GM12878 (cell line): ENCODE measurements around the gene C2orf69. TPM values are rescaled to one million over a fixed set of nuclear protein-coding genes. Genes with fewer than 3 reads are reported as not detected.

Experiments used
- BMI1 ChIP-seq: fragments of 450-650 bp; IDR thresholded peaks from 2 replicates; pipeline ENCODE4 v1.6.1; 2016; ENCODE audit warnings: mild to moderate bottlenecking, moderate library complexity, borderline replicate concordance
- CBX3 ChIP-seq: fragments of 200-600 bp; sonication (generic); IDR thresholded peaks from 2 replicates; pipeline ENCODE4 v1.6.1; 2016; ENCODE audit warnings: low read depth, borderline replicate concordance
- CHD1 ChIP-seq: IDR thresholded peaks from 2 replicates; pipeline ENCODE4 v1.6.1; 2012; ENCODE audit warnings: low read depth, low read length, improper control_type of control experiment
- E2F4 ChIP-seq: IDR thresholded peaks from 2 replicates; pipeline ENCODE4 v1.6.1; 2012; ENCODE audit warnings: low read depth, low read length, improper control_type of control experiment
- GATAD2B ChIP-seq: fragments of 450-650 bp; conservative IDR thresholded peaks from 2 replicates; pipeline ENCODE4 v1.6.1; 2017; ENCODE audit warnings: low read depth, mild to moderate bottlenecking, moderate library complexity
- JUNB ChIP-seq: IDR thresholded peaks from 2 replicates; pipeline ENCODE4 v1.6.1; 2016; ENCODE audit warnings: antibody characterized with exemption, mild to moderate bottlenecking
- KLF5 ChIP-seq: fragments of 450-650 bp; IDR thresholded peaks from 2 replicates; pipeline ENCODE4 v1.6.1; 2014; ENCODE audit warnings: mild to moderate bottlenecking; ENCODE audit not compliant: partially characterized antibody
- SIN3A ChIP-seq: IDR thresholded peaks from 2 replicates; pipeline ENCODE4 v1.6.1; 2012; ENCODE audit warnings: low read depth, low read length, improper control_type of control experiment
- SKIL ChIP-seq: fragments of 450-650 bp; IDR thresholded peaks from 2 replicates; pipeline ENCODE4 v1.6.1; 2017; ENCODE audit warnings: mild to moderate bottlenecking, low read depth, inconsistent platforms; ENCODE audit not compliant: poor library complexity, severe bottlenecking
- SMAD1 ChIP-seq: fragments of 450-650 bp; IDR thresholded peaks from 2 replicates; pipeline ENCODE4 v1.6.1; 2018; ENCODE audit warnings: mild to moderate bottlenecking, low read depth; ENCODE audit not compliant: partially characterized antibody
- SREBF2 ChIP-seq: IDR thresholded peaks from 2 replicates; pipeline ENCODE4 v1.6.1; 2012; ENCODE audit warnings: mild to moderate bottlenecking, low read length
- TCF3 ChIP-seq: IDR thresholded peaks from 2 replicates; pipeline ENCODE4 v1.6.1; 2012; ENCODE audit warnings: low read depth, mild to moderate bottlenecking, low read length, borderline replicate concordance; ENCODE audit not compliant: insufficient read depth
- ZBTB40 ChIP-seq: fragments of 450-650 bp; IDR thresholded peaks from 2 replicates; pipeline ENCODE4 v1.6.1; 2016; ENCODE audit warnings: mild to moderate bottlenecking, moderate library complexity, borderline replicate concordance
- ZNF207 ChIP-seq: fragments of 450-650 bp; IDR thresholded peaks from 2 replicates; pipeline ENCODE4 v1.6.1; 2014; ENCODE audit warnings: antibody characterized with exemption, mild to moderate bottlenecking, borderline replicate concordance
- ZNF217 ChIP-seq: fragments of 450-650 bp; IDR thresholded peaks from 2 replicates; pipeline ENCODE4 v1.6.1; 2017; ENCODE audit warnings: antibody characterized with exemption, mild to moderate bottlenecking
- ZNF687 ChIP-seq: fragments of 450-650 bp; IDR thresholded peaks from 2 replicates; pipeline ENCODE4 v1.6.1; 2017; ENCODE audit warnings: mild to moderate bottlenecking, moderate library complexity
- polyA plus RNA-seq, 11 experiments: library from polyadenylated mRNA; depleted of rRNA in 4 of 11; unstranded in 6 of 11; stranded (reverse) in 5 of 11; fragments of >200 nt; fragmentation: Nextera tagmentation in 4 of 11; fragmentation: Illumina TruSeq in 1 of 11; extraction: Ambion mirVana in 4 of 11; extraction: Trizol in 1 of 11; gene quantifications; 1 replicate in 1 of 11; 2 replicates in 10 of 11; pipeline versions ENCODE4 v1.2.1 to v1.2.3, GENCODE V29; 2011 to 2016; ENCODE audit warnings: inconsistent platforms in 2 of 11, missing spikeins in 2 of 11, low read depth in 1 of 11
- total RNA-seq, 4 experiments: library from RNA; depleted of rRNA in 3 of 4; stranded (reverse); fragments of >200 nt in 3 of 4; fragmentation: Illumina TruSeq in 1 of 4; extraction: Trizol in 1 of 4; gene quantifications; 2 replicates each; pipeline versions ENCODE4 v1.2.1 to v1.2.3, GENCODE V29; 2013 to 2021
- TF ChIP-seq, protein P1 (sequence below): IDR thresholded peaks from 2 replicates; pipeline ENCODE4 v1.6.1; 2011; ENCODE audit warnings: low read depth, low read length, improper control_type of control experiment, borderline replicate concordance

C2orf69 gene
- total and polyA plus RNA-seq, 10 of the 15 experiments (the other 5 are each of a cell fraction or from before 2014, with no cell fraction given): 6.3 to 20.3 (median 11.1) TPM

GRCh38 chr2:199911052-199911876, at the start of gene C2orf69 (continued):
- no peak for TF ChIP-seq ZBTB40
- TF ChIP-seq ZNF207: peak; percentile 86
- no peak for TF ChIP-seq BMI1
- TF ChIP-seq ZNF687: peak; percentile 76
- no peak for TF ChIP-seq CHD1
- no peak; the same call in 1 of the 2 replicates for TF ChIP-seq ZNF217
- no peak for TF ChIP-seq JUNB
- no peak for TF ChIP-seq SKIL
- no peak for TF ChIP-seq KLF5
- TF ChIP-seq, protein P1, sequence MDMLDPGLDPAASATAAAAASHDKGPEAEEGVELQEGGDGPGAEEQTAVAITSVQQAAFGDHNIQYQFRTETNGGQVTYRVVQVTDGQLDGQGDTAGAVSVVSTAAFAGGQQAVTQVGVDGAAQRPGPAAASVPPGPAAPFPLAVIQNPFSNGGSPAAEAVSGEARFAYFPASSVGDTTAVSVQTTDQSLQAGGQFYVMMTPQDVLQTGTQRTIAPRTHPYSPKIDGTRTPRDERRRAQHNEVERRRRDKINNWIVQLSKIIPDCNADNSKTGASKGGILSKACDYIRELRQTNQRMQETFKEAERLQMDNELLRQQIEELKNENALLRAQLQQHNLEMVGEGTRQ: no peak
- no peak for TF ChIP-seq SMAD1
- no peak for TF ChIP-seq CBX3
- TF ChIP-seq SIN3A: peak; percentile 99
- TF ChIP-seq GATAD2B: peak; percentile 94
- no peak for TF ChIP-seq SREBF2
- TF ChIP-seq E2F4: peak; percentile 98
- 0 out of 2 replicates have a peak, but pooled peaks have one; percentile 19 for TF ChIP-seq TCF3
